ENCODE data around the gene ZNF598.

GRCh38 chr16:2044541-2044940 is 34.9 kb upstream of the ZNF598 start:
- TF ChIP-seq CTCF (IDR thresholded peaks at IDR 0.05 in 2 of 3, conservative IDR thresholded peaks at IDR 0.05 in 1 of 3; ENCODE audit: control insufficient read depth in 2 of 3, extremely low read depth in 1 of 3, insufficient read depth in 1 of 3, low read depth in 3 of 3, low read length in 3 of 3) (no peak), PBX3 (IDR thresholded peaks at IDR 0.05; ENCODE audit: insufficient replicate concordance, low read depth, low read length) (no peak), KDM1A (IDR thresholded peaks at IDR 0.05; ENCODE audit: borderline replicate concordance) (no peak), EZH2 (IDR thresholded peaks at IDR 0.05; ENCODE audit: borderline replicate concordance, control insufficient read depth, low read depth, low read length) (no peak), USF2 (IDR thresholded peaks at IDR 0.05; ENCODE audit: borderline replicate concordance, low read depth, low read length) (no peak), SMC3 (IDR thresholded peaks at IDR 0.05; ENCODE audit: borderline replicate concordance, low read length) (no peak), POLR2AphosphoS2 (IDR thresholded peaks at IDR 0.05; ENCODE audit: low read depth, low read length) (no peak), SREBF1 (IDR thresholded peaks at IDR 0.05; ENCODE audit: low read length) (no peak)
